ENCODE measurements around the gene PSME4.
"Not testable (repeated sequence)": the region's sequence is repeated elsewhere in the genome, so short reads cannot be mapped to it uniquely, and the experiment has no call there.

The PSME4 gene

DNA sequence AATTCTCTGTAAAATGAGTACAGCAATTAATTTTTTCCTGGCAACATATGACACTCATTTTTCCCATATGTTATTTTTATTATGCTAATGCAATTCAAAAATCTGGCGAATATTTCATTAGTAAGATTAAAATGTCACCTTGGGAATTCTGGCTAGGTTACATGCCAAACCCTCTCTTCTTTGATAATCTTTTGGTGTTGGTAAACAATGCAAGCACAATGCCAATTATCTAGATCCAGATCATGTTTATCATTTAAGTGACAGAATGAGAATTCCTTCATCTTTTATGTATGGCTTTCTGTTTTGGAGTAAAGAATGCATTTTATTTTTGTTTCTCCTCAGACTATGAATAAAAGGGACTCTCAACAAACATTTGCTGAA, 144.8 kb downstream of the PSME4 start:
- H3K36me3 Mint-ChIP-seq (ENCODE audit: low read depth), result peaks cover under 1% of the 10 kb centered on the region
- H3K27me3 Mint-ChIP-seq, result no peaks in the 10 kb centered on the region
- no peak overlapping the region for H3K4me3 Mint-ChIP-seq
- intact Hi-C loops (cut with micrococcal nuclease), result no loop called here
- no peak overlapping the region for H3K27ac Mint-ChIP-seq
- no peaks in the 10 kb centered on the region for H3K4me1 Mint-ChIP-seq (ENCODE audit: low read depth)
- no peaks in the 10 kb centered on the region for H3K9me3 Mint-ChIP-seq

DNA sequence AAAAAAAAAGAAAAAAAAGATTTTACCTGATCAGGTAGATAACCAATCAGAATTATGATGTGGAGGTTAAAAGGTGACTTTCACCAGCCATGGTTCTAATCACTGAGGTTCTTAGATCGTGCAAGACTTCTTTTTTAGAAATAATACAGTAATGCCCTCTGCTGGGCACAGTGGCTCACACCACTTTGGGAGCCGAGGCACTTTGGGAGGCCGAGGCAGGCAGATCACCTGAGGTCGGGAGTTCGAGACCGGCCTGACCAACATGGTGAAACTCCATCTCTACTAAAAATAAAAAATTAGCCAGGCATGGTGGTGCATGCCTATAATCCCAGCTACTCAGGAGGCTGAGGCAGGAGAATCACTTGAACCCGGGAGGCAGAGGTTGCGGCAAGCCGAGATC, 147.2 kb downstream of the PSME4 start:
- H3K9me3 Mint-ChIP-seq; H3K27me3 Mint-ChIP-seq; H3K27ac Mint-ChIP-seq; H3K4me3 Mint-ChIP-seq; H3K4me1 Mint-ChIP-seq (ENCODE audit: low read depth); intact Hi-C loops (cut with micrococcal nuclease): not testable (repeated sequence)
- peaks cover 16% of the 10 kb centered on the region for H3K36me3 Mint-ChIP-seq (ENCODE audit: low read depth)

DNA sequence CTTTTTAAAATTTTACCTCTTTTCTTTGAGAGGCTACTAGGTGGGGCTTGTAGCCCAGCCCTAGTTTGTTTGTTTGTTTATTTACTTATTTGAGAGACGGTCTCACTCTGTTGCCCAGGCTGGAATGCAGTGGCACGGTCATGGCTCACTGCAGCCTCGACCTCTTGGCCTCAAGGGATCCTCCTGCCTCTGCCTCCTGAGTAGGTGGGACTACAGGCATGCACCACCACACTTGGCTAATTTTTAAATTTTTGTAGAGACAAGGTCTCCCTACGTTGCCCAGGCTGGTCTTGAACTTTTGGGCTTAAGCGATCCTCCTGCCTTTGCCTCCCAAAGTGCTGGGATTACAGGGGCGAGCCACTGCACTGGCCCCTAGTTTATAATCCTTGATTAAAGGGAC, 149.0 kb downstream of the PSME4 start:
- H3K36me3 Mint-ChIP-seq (ENCODE audit: low read depth), result peaks cover 28% of the 10 kb centered on the region
- intact Hi-C loops (cut with micrococcal nuclease), result no loop called here
- no peaks in the 10 kb centered on the region for H3K4me1 Mint-ChIP-seq (ENCODE audit: low read depth)
- H3K9me3 Mint-ChIP-seq, result no peaks in the 10 kb centered on the region
- H3K4me3 Mint-ChIP-seq, result no peak overlapping the region
- H3K27me3 Mint-ChIP-seq, result no peaks in the 10 kb centered on the region
- H3K27ac Mint-ChIP-seq, result no peak overlapping the region

DNA sequence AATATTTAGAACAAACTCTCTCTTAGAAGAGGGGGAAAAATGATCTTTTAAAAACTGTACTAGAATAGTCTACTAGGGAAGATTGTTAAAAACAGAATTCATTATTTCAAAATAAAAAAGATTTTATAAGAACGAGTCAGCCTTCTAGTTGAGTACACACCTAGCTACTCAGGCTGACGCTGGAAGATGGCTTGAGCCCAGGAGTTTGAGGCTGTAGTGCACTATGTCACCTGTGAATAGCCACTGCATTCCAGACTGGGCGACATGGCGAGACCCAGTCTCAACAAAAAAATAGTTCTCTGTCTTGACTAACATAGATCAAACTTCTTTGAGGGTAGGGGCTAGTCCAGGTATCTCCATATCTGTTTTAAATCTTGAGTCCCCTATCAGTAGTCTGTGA, 150.1 kb downstream of the PSME4 start:
- H3K4me3 Mint-ChIP-seq, result no peak overlapping the region
- peaks cover 39% of the 10 kb centered on the region for H3K36me3 Mint-ChIP-seq (ENCODE audit: low read depth)
- H3K4me1 Mint-ChIP-seq (ENCODE audit: low read depth), result no peaks in the 10 kb centered on the region
- intact Hi-C loops (cut with micrococcal nuclease), result no loop called here
- no peaks in the 10 kb centered on the region for H3K9me3 Mint-ChIP-seq
- H3K27ac Mint-ChIP-seq, result no peak overlapping the region
- H3K27me3 Mint-ChIP-seq, result no peaks in the 10 kb centered on the region

DNA sequence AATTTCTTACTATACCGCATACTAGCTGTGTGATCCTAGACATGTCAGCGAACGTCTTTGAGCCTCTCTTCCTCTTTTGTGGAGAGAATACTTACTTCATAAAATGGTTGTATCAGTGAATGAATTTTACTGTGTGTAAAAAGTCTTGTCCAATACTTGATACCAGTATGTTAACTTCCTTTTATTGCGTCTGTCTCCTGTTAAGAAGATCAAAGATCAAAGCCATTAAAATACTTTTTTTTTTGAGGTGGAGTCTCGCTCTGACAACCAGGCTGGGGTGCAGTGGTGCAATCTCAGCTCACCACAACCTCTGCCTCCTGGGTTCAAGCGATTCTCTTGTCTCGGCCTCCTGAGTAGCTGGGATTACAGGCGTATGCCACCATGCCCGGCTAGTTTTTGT, 150.7 kb downstream of the PSME4 start:
- Mint-ChIP-seq H3K36me3 (ENCODE audit: low read depth) (peaks cover 45% of the 10 kb centered on the region), H3K4me3 (no peak overlapping the region), H3K4me1 (ENCODE audit: low read depth) (no peaks in the 10 kb centered on the region), H3K9me3 (no peaks in the 10 kb centered on the region), H3K27ac (no peak overlapping the region), H3K27me3 (no peaks in the 10 kb centered on the region)
- intact Hi-C loops (cut with micrococcal nuclease), result no loop called here

DNA sequence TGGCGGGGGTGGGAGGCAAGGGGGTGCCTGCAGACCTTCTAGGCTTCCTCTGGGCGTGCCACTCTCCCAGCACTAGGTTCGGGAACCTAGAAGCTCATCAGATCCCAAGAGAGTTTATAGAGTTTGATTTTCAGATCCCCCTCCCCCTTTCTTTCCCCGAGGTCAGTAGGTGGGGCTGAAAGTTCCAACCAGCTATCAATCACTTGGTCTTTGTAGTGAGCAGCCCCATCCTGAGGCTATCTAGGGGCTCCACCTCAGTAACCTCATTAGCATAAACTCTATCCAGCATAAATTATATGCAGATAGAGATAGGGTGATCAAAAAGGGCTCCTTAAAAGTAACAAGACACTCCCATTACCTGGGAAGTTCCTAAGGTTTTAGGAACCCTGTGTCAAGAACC, 151.2 kb downstream of the PSME4 start:
- Mint-ChIP-seq H3K27ac (no peak overlapping the region), H3K4me3 (no peak overlapping the region), H3K36me3 (ENCODE audit: low read depth) (peaks cover 49% of the 10 kb centered on the region), H3K4me1 (ENCODE audit: low read depth) (no peaks in the 10 kb centered on the region), H3K9me3 (no peaks in the 10 kb centered on the region), H3K27me3 (no peaks in the 10 kb centered on the region)
- intact Hi-C loops (cut with micrococcal nuclease), result no loop called here

DNA sequence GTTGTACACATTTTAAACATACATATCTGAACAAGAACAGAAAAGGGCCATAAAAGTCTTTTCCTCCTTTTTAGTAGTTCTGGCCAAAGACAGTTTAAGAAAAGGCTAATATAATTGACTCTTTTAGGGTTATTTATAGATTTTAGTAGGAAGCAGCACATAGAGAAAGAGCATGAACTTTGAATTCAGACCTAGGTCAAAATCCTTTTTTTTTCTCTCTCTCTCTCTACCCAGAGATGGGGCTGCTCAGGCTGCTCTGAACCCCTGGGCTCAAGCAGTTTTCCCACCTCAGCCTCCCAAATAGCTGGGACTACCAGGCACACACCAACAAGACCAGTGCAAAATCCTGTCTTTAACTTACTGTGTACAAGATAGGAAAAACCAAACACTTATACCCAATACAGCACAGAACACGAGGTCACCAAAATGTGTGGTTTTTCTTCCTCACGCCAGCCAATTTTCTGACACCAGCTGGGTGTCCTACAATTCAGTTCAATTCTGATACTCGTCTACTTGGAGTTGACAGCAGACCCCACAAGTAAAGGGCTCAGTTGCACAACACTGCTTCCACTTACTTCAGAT, 151.8 kb downstream of the PSME4 start:
- no peaks in the 10 kb centered on the region for H3K9me3 Mint-ChIP-seq
- H3K36me3 Mint-ChIP-seq (ENCODE audit: low read depth), result peaks cover 56% of the 10 kb centered on the region
- no peak overlapping the region for H3K4me3 Mint-ChIP-seq
- intact Hi-C loops (cut with micrococcal nuclease), result no loop called here
- no peaks in the 10 kb centered on the region for H3K27me3 Mint-ChIP-seq
- no peak overlapping the region for H3K27ac Mint-ChIP-seq
- H3K4me1 Mint-ChIP-seq (ENCODE audit: low read depth), result no peaks in the 10 kb centered on the region

Measured in dendritic cell treated with granulocyte-macrophage colony-stimulating factor and Interleukin-4, amounts not matched to agents 40 ng/mL and 50 ng/mL, for 4 days (primary cell).